IgD-negative memory B cell (primary cell): Measurements from ENCODE around the gene TMEM131L. TPM values are rescaled to one million over a fixed set of nuclear protein-coding genes. Genes with fewer than 3 reads are reported as not detected.
"Not testable (repeated sequence)": the region's sequence is repeated elsewhere in the genome, so short reads cannot be mapped to it uniquely, and the experiment has no call there.

Source experiments
- H3K27ac Mint-ChIP-seq, 3 donors: one replicate each; pipeline ENCODE4 v1.8.0; 2020 to 2022; ENCODE audit warnings: mild to moderate bottlenecking in 3 of 3, mixed read lengths in 3 of 3, moderate library complexity in 1 of 3
- H3K27me3 Mint-ChIP-seq: one replicate; pipeline ENCODE4 v1.8.0; 2021; ENCODE audit warnings: mixed read lengths
- H3K36me3 Mint-ChIP-seq: one replicate; pipeline ENCODE4 v1.8.0; 2020; ENCODE audit warnings: mild to moderate bottlenecking, mixed read lengths
- H3K4me1 Mint-ChIP-seq, 3 donors: one replicate each; pipeline ENCODE4 v1.8.0; 2020 to 2022; ENCODE audit warnings: mixed read lengths in 3 of 3, mild to moderate bottlenecking in 1 of 3
- H3K4me3 Mint-ChIP-seq, 4 donors: one replicate each; pipeline ENCODE4 v1.8.0; 2020 to 2022; ENCODE audit warnings: mild to moderate bottlenecking in 4 of 4, mixed read lengths in 4 of 4, moderate library complexity in 3 of 4
- H3K9me3 Mint-ChIP-seq, 3 donors: one replicate each; pipeline ENCODE4 v1.8.0; 2020 to 2021; ENCODE audit warnings: mixed read lengths in 3 of 3, mild to moderate bottlenecking in 1 of 3
- polyA plus RNA-seq: library from polyadenylated mRNA; unstranded; fragments of 300-500 nt; fragmentation: Illumina TruSeq; gene quantifications from one replicate; pipeline ENCODE4 v1.2.3, GENCODE V29; 2021

The TMEM131L gene
- 48.4 TPM for polyA plus RNA-seq

- peaks cover 25 to 39% (median 35%) of the 10 kb centered on the region in 3 donors for H3K4me1 Mint-ChIP-seq
- no peaks in the 10 kb centered on the region for H3K36me3 Mint-ChIP-seq
- H3K4me3 Mint-ChIP-seq, result peak within 1 kb of the TSS; percentile 95 to 99 (median 97)
- peaks cover 1% of the 10 kb centered on the region for H3K27me3 Mint-ChIP-seq
- peak within 1 kb of the TSS; percentile 96 to 99 (median 96) for H3K27ac Mint-ChIP-seq
- H3K9me3 Mint-ChIP-seq, result no peaks in the 10 kb centered on the region
These were observed at the start of gene TMEM131L for GRCh38 chr4:153466081-153466948. Gene TMEM131L, plus strand, starts transcription at chr4:153466360. Its CDS starts 38 bp downstream, at chr4:153466398.

DNA sequence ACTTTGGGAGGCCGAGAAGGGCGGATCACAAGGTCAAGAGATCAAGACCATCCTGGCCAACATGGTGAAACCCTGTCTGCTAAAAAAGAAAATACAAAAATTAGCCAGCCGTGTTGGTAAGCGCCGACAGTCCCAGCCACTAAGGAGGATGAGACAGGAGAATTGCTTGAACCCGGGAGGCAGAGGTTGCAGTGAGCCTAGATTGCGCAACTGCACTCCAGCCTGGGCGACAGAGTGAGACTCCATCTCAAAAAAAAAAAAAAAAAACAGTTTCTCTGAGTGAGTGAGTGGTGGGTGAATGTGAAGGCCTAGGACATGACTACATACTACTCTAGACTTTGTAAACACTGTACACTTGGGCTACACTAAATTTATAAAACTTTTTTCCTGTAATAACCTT is 49.7 kb upstream of the TMEM131L start:
- H3K36me3 Mint-ChIP-seq, H3K4me3 Mint-ChIP-seq, H3K27ac Mint-ChIP-seq, H3K27me3 Mint-ChIP-seq, H3K9me3 Mint-ChIP-seq: not testable (repeated sequence)
- peaks cover 7 to 14% (median 10%) of the 10 kb centered on the region in 3 donors for H3K4me1 Mint-ChIP-seq

DNA sequence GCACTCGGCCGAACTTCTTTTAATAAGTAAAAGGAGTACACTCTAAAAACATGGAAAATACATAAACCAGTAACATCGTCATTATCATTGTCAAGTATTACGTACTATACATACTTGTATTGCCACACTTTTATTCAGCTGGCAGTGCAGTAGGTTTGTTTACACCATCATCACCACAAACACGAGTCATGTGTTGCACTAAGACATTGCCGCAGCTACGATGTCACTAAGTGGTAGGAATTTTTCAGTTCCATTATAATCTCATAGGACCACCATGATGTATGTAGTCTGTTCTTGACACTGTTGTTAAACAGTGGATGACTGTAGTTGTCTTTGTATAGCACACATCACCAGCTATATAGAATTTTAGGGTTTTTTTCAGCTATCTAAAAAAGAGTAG is 48.0 kb upstream of the TMEM131L start:
- Mint-ChIP-seq H3K27ac (no peak overlapping the region), H3K27me3 (no peaks in the 10 kb centered on the region), H3K9me3 (no peaks in the 10 kb centered on the region), H3K36me3 (no peaks in the 10 kb centered on the region), H3K4me3 (no peak overlapping the region), H3K4me1 (peaks cover 7 to 15% (median 10%) of the 10 kb centered on the region in 3 donors)

- no peaks in the 10 kb centered on the region for H3K27me3 Mint-ChIP-seq
- H3K36me3 Mint-ChIP-seq, result no peaks in the 10 kb centered on the region
- H3K27ac Mint-ChIP-seq, result no peak overlapping the region
- peak overlapping the region in 1 of 4 donors; percentile 1 for H3K4me3 Mint-ChIP-seq
- H3K4me1 Mint-ChIP-seq, result peaks cover 7 to 15% (median 10%) of the 10 kb centered on the region in 3 donors
- no peaks in the 10 kb centered on the region for H3K9me3 Mint-ChIP-seq
These were observed 47.6 kb upstream of the TMEM131L start for GRCh38 chr4:153418558-153418957.

DNA sequence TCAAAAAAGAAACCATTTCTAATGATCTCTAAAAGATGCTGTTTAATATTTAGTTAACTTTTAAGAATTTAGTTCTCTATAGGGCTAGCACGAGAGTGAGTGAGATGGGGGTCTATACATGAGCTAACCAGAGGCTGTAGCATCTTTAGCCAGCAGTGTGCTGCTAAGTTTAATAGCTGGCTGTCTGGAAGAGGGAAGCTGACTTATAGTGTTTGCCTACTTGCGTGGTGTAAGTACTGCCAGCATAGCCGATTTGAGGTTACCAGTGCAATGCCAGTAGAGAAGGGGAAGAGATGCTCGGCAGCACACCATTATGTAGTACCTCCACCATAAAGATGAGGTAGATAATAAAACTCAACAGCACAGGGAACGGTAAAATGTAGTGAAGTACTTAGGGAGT is 47.1 kb upstream of the TMEM131L start:
- Mint-ChIP-seq H3K36me3 (no peaks in the 10 kb centered on the region), H3K4me3 (no peak overlapping the region), H3K27ac (no peak overlapping the region), H3K9me3 (no peaks in the 10 kb centered on the region), H3K4me1 (peaks cover 7 to 15% (median 10%) of the 10 kb centered on the region in 3 donors), H3K27me3 (no peaks in the 10 kb centered on the region)

GRCh38 chr4:153419673-153420278 is 46.4 kb upstream of the TMEM131L start:
- Mint-ChIP-seq H3K36me3 (no peaks in the 10 kb centered on the region), H3K4me1 (peaks cover 9 to 17% (median 10%) of the 10 kb centered on the region in 3 donors), H3K9me3 (no peaks in the 10 kb centered on the region), H3K27ac (no peak overlapping the region), H3K27me3 (no peaks in the 10 kb centered on the region), H3K4me3 (peak overlapping the region in 2 of 4 donors; percentile 67)

DNA sequence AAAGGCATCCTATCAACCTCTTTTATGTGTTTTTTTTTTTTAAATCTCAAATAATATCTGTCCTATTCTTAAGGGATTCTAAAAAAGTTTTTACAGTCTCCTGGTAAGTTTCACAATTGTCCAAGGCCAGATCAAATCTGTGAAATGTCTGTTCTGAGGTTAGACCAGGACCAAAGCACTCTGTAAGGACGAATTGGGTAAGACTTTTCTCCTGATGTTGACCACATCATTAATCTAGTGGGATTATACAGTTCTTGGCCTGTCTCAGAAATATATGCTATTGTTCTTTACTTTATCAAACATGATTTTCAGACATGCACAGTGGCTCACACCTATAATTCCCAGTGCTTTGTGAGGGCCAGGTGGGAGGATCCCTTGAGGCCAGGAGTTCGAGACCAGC is 45.8 kb upstream of the TMEM131L start:
- Mint-ChIP-seq H3K36me3 (no peaks in the 10 kb centered on the region), H3K27me3 (no peaks in the 10 kb centered on the region), H3K4me3 (no peak overlapping the region), H3K9me3 (no peaks in the 10 kb centered on the region), H3K27ac (no peak overlapping the region), H3K4me1 (peaks cover 9 to 17% (median 10%) of the 10 kb centered on the region in 3 donors)

- Mint-ChIP-seq H3K27ac (peak overlapping the region in 1 of 3 donors; percentile 31), H3K36me3 (no peaks in the 10 kb centered on the region), H3K27me3 (no peaks in the 10 kb centered on the region), H3K4me3 (peak overlapping the region in 1 of 4 donors; percentile 63), H3K9me3 (no peaks in the 10 kb centered on the region), H3K4me1 (peaks cover 20 to 24% (median 21%) of the 10 kb centered on the region in 3 donors)
These were observed 44.2 kb upstream of the TMEM131L start for GRCh38 chr4:153421941-153422340.

GRCh38 chr4:153426207-153426885 is 39.8 kb upstream of the TMEM131L start:
- H3K27me3 Mint-ChIP-seq, result no peaks in the 10 kb centered on the region
- no peaks in the 10 kb centered on the region for H3K9me3 Mint-ChIP-seq
- no peaks in the 10 kb centered on the region for H3K36me3 Mint-ChIP-seq
- H3K27ac Mint-ChIP-seq, result peak overlapping the region; percentile 62 to 92 (median 90)
- H3K4me3 Mint-ChIP-seq, result peak overlapping the region; percentile 41 to 79 (median 64)
- peaks cover 22 to 31% (median 30%) of the 10 kb centered on the region in 3 donors for H3K4me1 Mint-ChIP-seq

GRCh38 chr4:153427363-153428071 is 38.6 kb upstream of the TMEM131L start:
- H3K9me3 Mint-ChIP-seq, result no peaks in the 10 kb centered on the region
- H3K27me3 Mint-ChIP-seq, result no peaks in the 10 kb centered on the region
- H3K4me3 Mint-ChIP-seq, result peak overlapping the region in 3 of 4 donors; percentile 6 to 78 (median 49)
- peaks cover 22 to 36% (median 31%) of the 10 kb centered on the region in 3 donors for H3K4me1 Mint-ChIP-seq
- H3K36me3 Mint-ChIP-seq, result no peaks in the 10 kb centered on the region
- H3K27ac Mint-ChIP-seq, result peak overlapping the region in 2 of 3 donors; percentile 1 to 71

GRCh38 chr4:153428941-153429475 is 37.2 kb upstream of the TMEM131L start:
- no peaks in the 10 kb centered on the region for H3K9me3 Mint-ChIP-seq
- no peaks in the 10 kb centered on the region for H3K27me3 Mint-ChIP-seq
- H3K27ac Mint-ChIP-seq, result no peak overlapping the region
- H3K4me3 Mint-ChIP-seq, result peak overlapping the region in 1 of 4 donors; percentile 9
- H3K4me1 Mint-ChIP-seq, result peaks cover 33 to 46% (median 43%) of the 10 kb centered on the region in 3 donors
- H3K36me3 Mint-ChIP-seq, result no peaks in the 10 kb centered on the region

DNA sequence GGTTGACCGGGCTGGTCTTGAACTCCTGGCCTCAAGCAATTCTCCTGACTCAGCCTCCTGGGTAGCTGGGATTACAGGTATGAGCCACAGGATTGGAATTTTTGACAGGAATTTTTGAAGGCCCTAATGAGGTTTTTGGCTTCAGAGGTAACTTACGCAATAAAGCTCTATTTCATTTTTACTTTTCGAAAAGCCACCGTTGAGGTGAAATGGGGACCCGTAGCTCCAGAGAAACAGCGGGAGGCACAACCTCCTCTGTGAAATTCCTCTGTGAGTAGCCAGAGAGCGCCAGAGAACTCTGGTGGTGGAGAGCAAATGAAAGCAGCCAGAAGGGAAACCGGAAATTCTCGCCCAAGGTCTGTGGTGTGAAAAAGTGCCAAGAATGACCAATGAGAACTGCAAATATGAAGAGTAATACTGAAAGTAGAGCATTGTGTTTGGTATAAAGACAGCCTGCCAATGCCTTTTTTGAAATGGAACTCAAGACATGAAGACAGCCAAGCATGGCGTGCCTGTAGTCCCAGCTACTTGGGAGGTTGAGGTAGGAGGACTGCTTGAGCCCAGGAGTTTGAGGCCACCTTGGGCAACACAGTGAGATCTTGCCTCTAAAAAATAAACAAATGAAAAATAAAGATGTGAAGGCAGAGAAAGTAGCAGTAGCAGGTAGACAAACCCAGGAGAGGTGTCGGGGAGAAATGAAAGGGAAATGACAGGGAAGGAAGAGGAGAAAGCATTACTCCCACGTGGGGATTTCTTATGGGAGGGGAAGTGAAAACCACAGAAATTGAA is 33.0 kb upstream of the TMEM131L start:
- Mint-ChIP-seq H3K9me3 (no peaks in the 10 kb centered on the region), H3K27ac (peak overlapping the region; percentile 85 to 96 (median 95)), H3K36me3 (no peaks in the 10 kb centered on the region), H3K4me3 (peak overlapping the region; percentile 79 to 96 (median 88)), H3K27me3 (no peaks in the 10 kb centered on the region), H3K4me1 (peaks cover 20 to 44% (median 38%) of the 10 kb centered on the region in 3 donors)

DNA sequence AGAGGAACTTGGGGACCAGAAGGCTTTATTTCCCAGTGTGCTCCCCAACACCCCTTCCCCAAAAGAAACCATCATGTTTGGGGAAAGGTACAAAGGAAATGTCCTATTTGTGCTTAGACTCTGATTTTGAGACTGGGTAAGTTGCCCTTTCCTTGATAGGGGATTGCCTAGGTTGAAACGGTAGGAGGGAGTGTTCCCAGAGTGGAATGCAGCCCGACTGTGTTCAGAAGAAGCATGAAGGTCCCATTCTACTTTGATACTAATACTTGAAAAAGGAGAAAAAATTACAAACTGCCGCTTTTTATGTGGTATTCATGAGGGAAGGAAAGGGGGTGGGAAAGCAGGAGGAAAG is 32.4 kb upstream of the TMEM131L start:
- peak overlapping the region; percentile 79 to 96 (median 88) for H3K4me3 Mint-ChIP-seq
- H3K9me3 Mint-ChIP-seq, result no peaks in the 10 kb centered on the region
- peak overlapping the region; percentile 85 to 96 (median 95) for H3K27ac Mint-ChIP-seq
- H3K36me3 Mint-ChIP-seq, result no peaks in the 10 kb centered on the region
- peaks cover 25 to 46% (median 36%) of the 10 kb centered on the region in 3 donors for H3K4me1 Mint-ChIP-seq
- H3K27me3 Mint-ChIP-seq, result no peaks in the 10 kb centered on the region
